Sigmoid colon (tissue), 4 donors: ENCODE measurements around the gene NRM.

Experiments used
- EP300 ChIP-seq, 4 donors: sonication (generic); formaldehyde crosslinking; IDR thresholded peaks; one replicate each; pipeline ENCODE4 v1.6.1; 2017; ENCODE audit warnings: antibody characterized with exemption in 4 of 4
- POLR2A ChIP-seq, 2 donors: fragments of 450-650 bp; IDR thresholded peaks; one replicate each; pipeline ENCODE4 v1.6.1; 2016; ENCODE audit warnings: antibody characterized with exemption in 2 of 2, mild to moderate bottlenecking in 2 of 2, moderate library complexity in 2 of 2
- POLR2AphosphoS5 ChIP-seq, 4 donors: sonication (generic); formaldehyde crosslinking; IDR thresholded peaks; one replicate each; pipeline ENCODE4 v1.6.1; 2017; ENCODE audit warnings: antibody characterized with exemption in 4 of 4
- TF ChIP-seq, protein P1 (sequence below), 4 experiments: fragments of 450-650 bp in 3 of 4; fragments of 200-600 bp in 1 of 4; IDR thresholded peaks; one replicate each; pipeline ENCODE4 v1.5.1; 2016 to 2019; ENCODE audit warnings: antibody characterized with exemption in 4 of 4, mild to moderate bottlenecking in 3 of 4, moderate library complexity in 2 of 4

DNA sequence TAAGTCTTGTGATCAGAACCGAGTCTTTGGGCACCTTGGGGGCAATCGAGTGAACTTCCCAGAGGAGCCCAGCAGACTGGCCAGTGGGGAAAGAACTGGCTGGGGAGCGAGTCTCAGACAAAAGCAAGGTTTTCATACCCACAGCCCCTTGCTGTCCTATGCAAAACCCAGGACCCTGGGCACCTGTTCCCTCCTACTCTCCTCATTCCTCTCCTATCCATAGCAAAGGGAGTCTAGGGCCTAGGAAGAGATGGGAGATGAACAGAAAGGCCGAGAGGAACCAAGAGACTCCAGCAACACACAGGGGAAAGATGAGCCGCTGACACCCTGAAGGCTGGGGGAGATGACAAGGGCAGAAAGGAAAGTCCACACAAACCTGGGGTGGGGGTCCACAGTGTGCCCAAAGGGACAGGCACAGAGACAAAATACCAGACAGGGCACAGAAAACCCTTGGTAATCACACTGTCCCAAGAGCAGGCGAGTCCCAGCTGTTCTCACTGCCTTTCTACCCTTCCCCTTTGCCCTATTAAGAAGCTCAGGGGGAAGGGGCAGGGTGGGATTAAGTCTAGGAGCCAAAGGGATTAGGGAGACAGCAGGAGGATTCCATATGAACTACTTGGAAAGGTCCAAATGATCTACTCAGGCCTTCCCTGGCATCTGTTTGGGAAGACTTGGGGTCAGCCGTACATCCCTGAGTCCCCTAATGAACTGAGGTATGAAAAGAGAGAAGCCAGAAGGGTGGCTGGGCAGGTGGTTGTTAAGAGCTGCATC lies 10.8 kb downstream of the NRM start:
- TF ChIP-seq, protein P1, sequence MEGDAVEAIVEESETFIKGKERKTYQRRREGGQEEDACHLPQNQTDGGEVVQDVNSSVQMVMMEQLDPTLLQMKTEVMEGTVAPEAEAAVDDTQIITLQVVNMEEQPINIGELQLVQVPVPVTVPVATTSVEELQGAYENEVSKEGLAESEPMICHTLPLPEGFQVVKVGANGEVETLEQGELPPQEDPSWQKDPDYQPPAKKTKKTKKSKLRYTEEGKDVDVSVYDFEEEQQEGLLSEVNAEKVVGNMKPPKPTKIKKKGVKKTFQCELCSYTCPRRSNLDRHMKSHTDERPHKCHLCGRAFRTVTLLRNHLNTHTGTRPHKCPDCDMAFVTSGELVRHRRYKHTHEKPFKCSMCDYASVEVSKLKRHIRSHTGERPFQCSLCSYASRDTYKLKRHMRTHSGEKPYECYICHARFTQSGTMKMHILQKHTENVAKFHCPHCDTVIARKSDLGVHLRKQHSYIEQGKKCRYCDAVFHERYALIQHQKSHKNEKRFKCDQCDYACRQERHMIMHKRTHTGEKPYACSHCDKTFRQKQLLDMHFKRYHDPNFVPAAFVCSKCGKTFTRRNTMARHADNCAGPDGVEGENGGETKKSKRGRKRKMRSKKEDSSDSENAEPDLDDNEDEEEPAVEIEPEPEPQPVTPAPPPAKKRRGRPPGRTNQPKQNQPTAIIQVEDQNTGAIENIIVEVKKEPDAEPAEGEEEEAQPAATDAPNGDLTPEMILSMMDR (IDR thresholded peaks at IDR 0.05) = no peak
- no peak for TF ChIP-seq POLR2AphosphoS5 (IDR thresholded peaks at IDR 0.05)
- no peak for TF ChIP-seq POLR2A (IDR thresholded peaks at IDR 0.05)
- TF ChIP-seq EP300 (IDR thresholded peaks at IDR 0.05) = no peak
